LHCN-M2 (cell line): ENCODE measurements around the gene RAB3GAP2. TPM values are rescaled to one million over a fixed set of nuclear protein-coding genes. Genes with fewer than 3 reads are reported as not detected.
A peak's percentile ranks its signal among the peaks of the same experiment; 100 is the strongest.
"Not testable (repeated sequence)": the region's sequence is repeated elsewhere in the genome, so short reads cannot be mapped to it uniquely, and the experiment has no call there.

Source experiments
- DNase-seq: peaks from one replicate; pipeline ENCODE4 v3.0.0-alpha.2; 2012; ENCODE audit warnings: low read depth
- total RNA-seq: library from RNA; depleted of rRNA; stranded (reverse); fragments of >200 nt; gene quantifications from 2 replicates; pipeline ENCODE4 v1.2.3, GENCODE V29; 2014

RAB3GAP2 gene
- total RNA-seq, 1 experiment from 2014 or later = 21.6 TPM

GRCh38 chr1:220241072-220241663 is 31.1 kb downstream of the RAB3GAP2 start:
- no peak for DNase-seq

GRCh38 chr1:220239966-220240365 is 32.3 kb downstream of the RAB3GAP2 start:
- DNase-seq = no peak

DNA sequence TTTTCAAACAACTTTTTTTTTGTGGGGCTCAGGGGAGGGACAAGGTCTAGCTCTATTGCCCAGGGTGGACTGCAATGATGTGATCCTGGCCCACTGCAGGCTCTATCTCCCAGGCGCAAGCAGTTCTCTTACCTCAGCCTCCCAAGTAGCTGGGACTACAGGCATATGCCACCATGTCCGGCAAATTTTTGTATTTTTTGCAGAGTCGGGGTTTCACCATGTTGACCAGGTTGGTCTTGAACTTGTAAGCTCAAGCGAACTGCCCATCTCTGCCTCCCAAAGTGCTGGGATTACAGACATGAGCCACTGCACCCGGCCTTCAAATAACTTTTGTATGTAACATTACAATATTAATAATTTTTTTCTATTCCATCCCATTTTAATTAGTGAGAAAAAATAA is 33.0 kb downstream of the RAB3GAP2 start:
- no peak for DNase-seq

GRCh38 chr1:220236278-220236677 is 36.0 kb downstream of the RAB3GAP2 start:
- not testable (repeated sequence) for DNase-seq

GRCh38 chr1:220235462-220235861 is 36.8 kb downstream of the RAB3GAP2 start:
- no peak for DNase-seq

DNA sequence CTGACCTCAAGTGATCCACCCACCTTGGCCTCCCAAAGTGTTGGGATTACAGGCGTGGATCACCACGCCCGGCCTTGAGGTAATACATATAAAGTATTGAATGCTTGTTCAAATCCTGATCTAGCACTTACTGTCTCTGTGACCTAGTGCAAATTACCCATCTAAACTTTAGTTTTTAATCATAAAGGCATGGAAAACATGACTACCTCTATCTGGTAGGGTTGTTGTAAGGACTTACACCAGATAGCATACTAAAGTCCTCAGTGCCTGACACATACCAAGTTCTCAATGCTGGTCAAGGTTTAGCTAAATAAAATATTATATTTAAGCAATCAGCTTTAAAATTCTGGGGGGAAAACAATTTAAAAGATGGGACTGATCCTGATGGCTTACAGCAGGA is 38.3 kb downstream of the RAB3GAP2 start:
- no peak for DNase-seq

GRCh38 chr1:220229771-220230170 is 42.5 kb downstream of the RAB3GAP2 start:
- no peak for DNase-seq

- no peak for DNase-seq
These were observed 44.9 kb downstream of the RAB3GAP2 start for GRCh38 chr1:220227393-220227792.

DNA sequence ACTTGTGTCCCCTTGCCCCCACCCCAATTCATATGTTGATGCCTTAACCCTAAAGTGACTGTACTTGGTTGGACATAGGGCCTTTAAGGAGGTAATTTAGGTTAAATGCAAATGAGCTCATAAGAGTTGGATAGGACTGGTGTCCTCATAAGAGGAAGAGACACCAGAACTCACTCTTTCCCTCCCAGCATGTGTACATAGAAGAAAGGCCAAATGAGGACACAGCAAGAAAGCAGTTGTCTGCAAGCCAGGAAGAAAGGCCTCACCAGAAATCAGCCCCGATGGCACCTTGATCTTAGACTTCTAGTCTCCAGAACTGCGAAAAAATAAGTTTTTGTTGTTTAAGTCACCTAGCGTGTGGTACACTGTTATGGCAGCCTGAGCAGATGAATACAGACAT is 45.5 kb downstream of the RAB3GAP2 start:
- DNase-seq = no peak

GRCh38 chr1:220225957-220226356 is 46.3 kb downstream of the RAB3GAP2 start:
- DNase-seq = no peak

- peak; percentile 28 for DNase-seq
These were observed 47.6 kb downstream of the RAB3GAP2 start for GRCh38 chr1:220224611-220225124.

DNA sequence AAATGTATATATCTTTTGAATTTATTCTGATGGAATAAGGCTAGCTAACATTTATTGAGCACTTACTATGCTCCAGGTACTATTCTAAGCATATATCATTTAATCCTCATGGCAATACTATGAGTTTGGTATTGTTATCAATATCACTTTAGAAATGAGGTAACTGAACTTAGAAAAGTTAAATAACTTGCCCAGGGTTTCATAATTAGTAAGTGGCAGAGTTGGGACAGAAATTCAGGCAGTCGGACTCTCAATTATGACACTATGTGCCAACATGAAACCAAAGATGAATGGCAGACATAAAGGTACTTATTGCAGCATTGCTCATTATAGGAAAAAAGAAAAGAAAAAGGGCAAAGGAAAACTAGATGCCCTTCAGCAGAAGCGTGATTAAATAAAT is 48.2 kb downstream of the RAB3GAP2 start:
- DNase-seq = no peak

GRCh38 chr1:220222939-220223338 is 49.3 kb downstream of the RAB3GAP2 start:
- DNase-seq = no peak

- no peak for DNase-seq
These were observed 50.6 kb downstream of the RAB3GAP2 start for GRCh38 chr1:220221670-220222069.

DNA sequence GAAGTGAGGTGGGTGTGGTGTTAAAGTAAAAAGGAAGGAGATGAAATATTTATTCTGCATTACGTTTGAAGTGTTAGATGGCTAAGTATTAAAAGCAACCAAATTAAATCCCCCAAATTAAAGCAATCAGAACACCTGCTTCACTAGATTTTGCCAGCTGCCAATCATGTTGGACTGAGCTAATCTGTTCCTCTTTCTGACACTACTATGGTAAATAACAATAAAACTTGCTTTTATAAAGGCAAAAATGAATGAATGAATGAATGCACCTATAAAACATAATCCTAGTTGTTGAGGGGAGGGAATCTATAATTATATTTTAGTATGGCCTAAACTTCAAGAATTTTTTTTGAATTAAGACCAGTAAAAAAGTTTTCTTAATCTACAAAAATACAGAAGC is 51.0 kb downstream of the RAB3GAP2 start:
- no peak for DNase-seq

DNA sequence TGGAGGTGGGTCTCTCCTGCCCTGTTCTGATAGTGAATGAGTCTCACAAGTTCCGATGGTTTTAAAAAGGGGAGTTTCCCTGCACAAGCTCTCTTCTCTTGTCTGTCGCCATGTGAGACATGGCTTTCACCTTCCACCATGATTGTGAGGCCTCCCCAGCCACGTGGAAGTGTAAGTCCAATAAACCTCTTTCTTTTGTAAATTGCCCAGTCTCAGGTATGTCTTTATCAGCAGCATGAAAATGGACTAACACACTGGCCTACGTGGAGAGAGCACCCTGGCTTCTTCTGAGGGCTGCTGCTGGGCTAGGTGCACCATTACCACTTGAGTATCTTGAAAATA is 51.6 kb downstream of the RAB3GAP2 start:
- DNase-seq = not testable (repeated sequence)

GRCh38 chr1:220219865-220220698 is 52.2 kb downstream of the RAB3GAP2 start:
- DNase-seq = no peak

GRCh38 chr1:220219136-220219442 is 53.2 kb downstream of the RAB3GAP2 start:
- peak; percentile 8 for DNase-seq

DNA sequence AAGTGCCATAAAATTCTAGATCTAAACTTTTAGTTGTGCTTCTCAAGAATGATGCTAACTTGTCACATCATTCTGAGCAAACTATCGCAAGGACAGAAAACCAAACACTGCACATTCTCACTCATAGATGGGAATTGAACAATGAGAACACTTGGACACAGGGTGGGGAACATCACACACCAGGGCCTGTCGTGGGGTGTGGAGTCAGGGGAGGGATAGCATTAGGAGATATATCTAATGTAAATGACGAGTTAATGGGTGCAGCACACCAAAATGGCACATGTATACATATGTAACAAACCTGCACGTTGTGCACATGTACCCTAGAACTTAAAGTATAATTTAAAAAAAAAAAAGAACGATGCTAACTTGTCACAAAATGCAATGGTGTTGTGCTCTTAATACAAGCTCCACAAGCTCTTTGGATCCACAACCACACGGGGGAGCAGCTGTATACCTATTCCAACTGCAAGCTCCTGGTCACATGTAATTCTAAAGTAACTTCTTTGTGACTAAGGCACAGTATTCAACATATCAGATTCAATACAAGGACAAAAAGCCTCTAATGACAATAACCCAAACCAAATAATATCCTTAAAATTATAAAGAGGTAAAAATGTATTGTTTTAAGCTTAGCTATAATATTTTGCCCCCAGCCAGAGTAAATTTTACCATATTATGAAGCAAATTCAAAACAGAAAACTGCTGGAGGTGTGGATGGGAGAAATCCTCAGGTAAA is 53.7 kb downstream of the RAB3GAP2 start:
- peak; percentile 55 for DNase-seq

- no peak for DNase-seq
These were observed 54.8 kb downstream of the RAB3GAP2 start for GRCh38 chr1:220217383-220217988.

GRCh38 chr1:220213382-220213983 is 58.8 kb downstream of the RAB3GAP2 start:
- peak; percentile 11 for DNase-seq

- no peak for DNase-seq
These were observed 64.8 kb downstream of the RAB3GAP2 start for GRCh38 chr1:220207411-220207810.
